ENCODE data around the gene SPOP. TPM values are rescaled to one million over a fixed set of nuclear protein-coding genes. Genes with fewer than 3 reads are reported as not detected.

The SPOP gene
- total and polyA plus RNA-seq, 9 of the 15 experiments (the other 6 are each of a cell fraction or from before 2014, with no cell fraction given) = 34.2 to 65.9 (median 39.7) TPM

- no peak for TF ChIP-seq KLF1 (tag; IDR thresholded peaks at IDR 0.05)
- no peak for TF ChIP-seq ARID1B (IDR thresholded peaks at IDR 0.05)
- no peak for TF ChIP-seq PRMT5 (CRISPR knock-in tag; IDR thresholded peaks at IDR 0.05)
- TF ChIP-seq NR2C1 (IDR thresholded peaks at IDR 0.05) = peak; percentile 94
- peak; percentile 92 for TF ChIP-seq NR2C1 (tag; IDR thresholded peaks at IDR 0.05)
- no peak for TF ChIP-seq POLR2B (IDR thresholded peaks at IDR 0.05; ENCODE audit: low read depth, partially characterized antibody)
- no peak for TF ChIP-seq ILK (tag; IDR thresholded peaks at IDR 0.05; ENCODE audit: borderline replicate concordance, low read depth)
- no peak for TF ChIP-seq SIN3B (IDR thresholded peaks at IDR 0.05; ENCODE audit: low read depth)
- no peak for TF ChIP-seq HDAC2 (IDR thresholded peaks at IDR 0.05)
- TF ChIP-seq GABPB1 (CRISPR knock-in tag; IDR thresholded peaks at IDR 0.05) = peak; percentile 65
- no peak; the same call in 1 of the 2 replicates for TF ChIP-seq E2F5 (CRISPR knock-in tag; IDR thresholded peaks at IDR 0.05)
- TF ChIP-seq JUND (IDR thresholded peaks at IDR 0.05; ENCODE audit: borderline replicate concordance, low read depth, low read length) = 0 out of 2 replicates have a peak, but pooled peaks have one; percentile 24
- TF ChIP-seq JUND (tag; IDR thresholded peaks at IDR 0.05; ENCODE audit: borderline replicate concordance, low read depth, low read length) = no peak
- no peak for TF ChIP-seq ZNF41 (CRISPR knock-in tag; conservative IDR thresholded peaks at IDR 0.05)
- TF ChIP-seq EGR1 (conservative IDR thresholded peaks at IDR 0.05) = no peak
- TF ChIP-seq, protein P1, sequence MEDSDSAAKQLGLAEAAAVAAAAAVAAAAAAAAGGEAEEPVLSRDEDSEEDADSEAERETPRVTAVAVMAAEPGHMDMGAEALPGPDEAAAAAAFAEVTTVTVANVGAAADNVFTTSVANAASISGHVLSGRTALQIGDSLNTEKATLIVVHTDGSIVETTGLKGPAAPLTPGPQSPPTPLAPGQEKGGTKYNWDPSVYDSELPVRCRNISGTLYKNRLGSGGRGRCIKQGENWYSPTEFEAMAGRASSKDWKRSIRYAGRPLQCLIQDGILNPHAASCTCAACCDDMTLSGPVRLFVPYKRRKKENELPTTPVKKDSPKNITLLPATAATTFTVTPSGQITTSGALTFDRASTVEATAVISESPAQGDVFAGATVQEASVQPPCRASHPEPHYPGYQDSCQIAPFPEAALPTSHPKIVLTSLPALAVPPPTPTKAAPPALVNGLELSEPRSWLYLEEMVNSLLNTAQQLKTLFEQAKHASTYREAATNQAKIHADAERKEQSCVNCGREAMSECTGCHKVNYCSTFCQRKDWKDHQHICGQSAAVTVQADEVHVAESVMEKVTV (CRISPR knock-in tag; IDR thresholded peaks at IDR 0.05) = peak; percentile 43
- TF ChIP-seq RAD21 (CRISPR knock-in tag; conservative IDR thresholded peaks at IDR 0.05 in 1 of 2, IDR thresholded peaks at IDR 0.05 in 1 of 2) = peak; percentile 83 to 97
- TF ChIP-seq RFX7 (CRISPR knock-in tag; IDR thresholded peaks at IDR 0.05) = no peak
- no peak for TF ChIP-seq RNF2 (IDR thresholded peaks at IDR 0.05)
- TF ChIP-seq TAF9B (IDR thresholded peaks at IDR 0.05; ENCODE audit: partially characterized antibody) = no peak
- TF ChIP-seq STAG1 (CRISPR knock-in tag; IDR thresholded peaks at IDR 0.05; ENCODE audit: borderline replicate concordance) = peak; percentile 95
- no peak for TF ChIP-seq FOXA3 (CRISPR knock-in tag; conservative IDR thresholded peaks at IDR 0.05 in 1 of 2, IDR thresholded peaks at IDR 0.05 in 1 of 2)
- no peak for TF ChIP-seq TSHZ1 (CRISPR knock-in tag; IDR thresholded peaks at IDR 0.05)
- no peak for TF ChIP-seq ZNF695 (CRISPR knock-in tag; IDR thresholded peaks at IDR 0.05)
- TF ChIP-seq ZNF778 (CRISPR knock-in tag; IDR thresholded peaks at IDR 0.05) = no peak
Observed at GRCh38 chr17:49556223-49556943, 121.5 kb downstream of the SPOP start (continued).
